ENCODE data around the gene C2orf76.

Gene C2orf76

DNA sequence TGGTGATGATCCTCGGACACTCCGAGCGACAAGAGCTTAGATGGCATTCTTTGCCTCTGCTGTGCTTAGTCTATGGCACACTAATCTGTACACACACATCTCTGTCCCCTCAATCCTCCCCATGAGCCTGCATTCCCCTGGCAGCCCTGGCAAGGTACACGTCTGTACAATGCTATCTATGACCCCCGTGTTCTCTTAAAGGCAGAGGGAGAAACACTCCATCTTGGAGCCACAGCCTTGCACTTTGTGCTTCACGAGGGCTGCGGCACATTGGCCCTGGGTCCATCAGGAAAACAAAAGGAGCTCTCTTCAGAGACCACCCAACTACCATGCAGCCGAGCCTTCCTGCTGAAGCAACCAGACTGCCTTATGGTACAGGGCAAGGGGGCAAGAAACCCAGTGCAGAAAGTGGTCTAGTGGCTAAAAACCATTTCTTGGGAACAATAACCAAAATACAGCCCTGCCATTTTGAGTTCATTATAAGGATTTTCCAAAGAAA lies 100.5 kb downstream of the C2orf76 start:
- no peak for DNase-seq

DNA sequence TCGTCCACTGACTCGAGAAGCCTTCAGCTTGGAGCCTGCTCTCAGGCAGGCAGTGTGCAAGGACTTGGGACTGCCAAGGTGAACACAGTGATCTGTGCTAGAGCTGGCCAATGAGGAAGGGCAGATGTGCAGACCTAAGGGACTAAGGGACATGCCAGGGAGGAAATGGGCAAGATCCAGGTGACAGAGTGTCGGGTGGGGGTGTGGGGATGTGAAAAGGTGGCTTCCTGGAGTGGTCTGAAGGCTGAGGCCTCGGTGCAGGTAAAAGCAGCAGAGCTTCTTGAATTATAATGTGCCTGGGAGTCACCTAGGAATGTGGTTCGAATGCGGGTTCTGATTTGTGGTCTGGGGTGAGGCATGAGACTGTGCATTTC lies 101.0 kb downstream of the C2orf76 start:
- DNase-seq = no peak

DNA sequence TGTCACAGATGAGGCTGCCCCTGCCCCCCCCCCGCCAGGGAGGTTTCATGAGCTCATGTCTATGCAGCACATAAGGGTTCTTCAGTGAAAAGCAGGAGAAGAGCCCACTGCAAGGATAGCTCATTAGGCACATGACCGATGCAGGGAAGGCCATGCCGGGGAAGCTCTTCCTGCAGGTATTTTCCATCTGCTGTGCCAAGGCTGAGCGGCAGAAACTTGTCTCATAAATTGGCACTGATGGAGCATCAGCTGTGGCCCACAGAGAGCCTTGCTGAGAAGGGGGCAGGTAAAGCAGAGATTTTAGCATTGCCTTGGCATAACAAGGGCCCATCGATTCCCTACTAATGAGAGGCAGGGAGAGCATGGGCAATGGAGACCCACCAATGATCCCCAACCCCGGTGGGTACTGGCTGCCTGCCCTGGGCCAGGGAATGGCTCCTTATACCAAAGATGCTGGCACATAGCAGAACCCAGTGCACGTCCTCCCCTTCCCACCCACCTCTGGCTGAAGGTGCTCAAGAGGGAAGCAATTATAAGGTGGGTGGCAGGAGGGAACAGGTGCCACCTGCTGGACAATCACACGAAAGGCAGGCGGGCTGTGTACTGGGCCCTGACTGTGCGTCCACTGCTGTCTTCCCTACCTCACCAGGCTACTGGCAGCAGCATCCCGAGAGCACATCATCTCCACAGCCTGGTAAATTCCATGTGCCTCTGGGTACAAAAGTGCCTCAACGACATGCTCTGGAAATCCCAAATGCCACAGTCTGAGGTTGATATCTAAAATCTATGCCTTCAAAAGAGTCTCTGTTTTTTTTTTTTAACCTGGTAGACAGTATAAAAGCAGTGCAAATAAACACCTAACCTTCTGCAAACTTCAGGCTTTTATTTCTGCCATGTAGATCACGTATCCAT lies 101.6 kb downstream of the C2orf76 start:
- DNase-seq = peak in 6 of 56 donors; percentile 5 to 35 (median 24)

DNA sequence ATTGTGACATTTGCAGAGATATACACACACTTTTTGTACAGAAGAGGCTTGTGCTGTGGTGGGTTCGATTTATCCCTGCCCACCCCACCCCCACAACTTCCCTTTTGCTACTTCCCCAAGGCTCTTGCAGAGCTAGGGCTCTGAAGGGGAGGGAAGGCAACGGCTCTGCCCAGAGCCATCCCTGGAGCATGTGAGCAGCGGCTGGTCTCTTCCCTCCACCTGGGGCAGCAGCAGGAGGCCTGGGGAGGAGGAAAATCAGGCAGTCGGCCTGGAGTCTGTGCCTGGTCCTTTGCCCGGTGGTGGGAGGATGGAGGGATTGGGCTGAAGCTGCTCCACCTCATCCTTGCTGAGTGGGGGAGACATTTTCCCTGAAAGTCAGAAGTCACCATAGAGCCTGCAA lies 103.0 kb downstream of the C2orf76 start:
- peak in 5 of 56 donors; percentile 5 to 49 (median 14) for DNase-seq

DNA sequence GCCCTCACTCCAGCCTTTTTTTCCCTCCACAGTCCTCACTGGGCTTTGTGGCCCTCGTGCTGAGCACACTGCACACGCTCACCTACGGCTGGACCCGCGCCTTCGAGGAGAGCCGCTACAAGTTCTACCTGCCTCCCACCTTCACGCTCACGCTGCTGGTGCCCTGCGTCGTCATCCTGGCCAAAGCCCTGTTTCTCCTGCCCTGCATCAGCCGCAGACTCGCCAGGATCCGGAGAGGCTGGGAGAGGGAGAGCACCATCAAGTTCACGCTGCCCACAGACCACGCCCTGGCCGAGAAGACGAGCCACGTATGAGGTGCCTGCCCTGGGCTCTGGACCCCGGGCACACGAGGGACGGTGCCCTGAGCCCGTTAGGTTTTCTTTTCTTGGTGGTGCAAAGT lies 103.6 kb downstream of the C2orf76 start:
- DNase-seq = no peak

DNA sequence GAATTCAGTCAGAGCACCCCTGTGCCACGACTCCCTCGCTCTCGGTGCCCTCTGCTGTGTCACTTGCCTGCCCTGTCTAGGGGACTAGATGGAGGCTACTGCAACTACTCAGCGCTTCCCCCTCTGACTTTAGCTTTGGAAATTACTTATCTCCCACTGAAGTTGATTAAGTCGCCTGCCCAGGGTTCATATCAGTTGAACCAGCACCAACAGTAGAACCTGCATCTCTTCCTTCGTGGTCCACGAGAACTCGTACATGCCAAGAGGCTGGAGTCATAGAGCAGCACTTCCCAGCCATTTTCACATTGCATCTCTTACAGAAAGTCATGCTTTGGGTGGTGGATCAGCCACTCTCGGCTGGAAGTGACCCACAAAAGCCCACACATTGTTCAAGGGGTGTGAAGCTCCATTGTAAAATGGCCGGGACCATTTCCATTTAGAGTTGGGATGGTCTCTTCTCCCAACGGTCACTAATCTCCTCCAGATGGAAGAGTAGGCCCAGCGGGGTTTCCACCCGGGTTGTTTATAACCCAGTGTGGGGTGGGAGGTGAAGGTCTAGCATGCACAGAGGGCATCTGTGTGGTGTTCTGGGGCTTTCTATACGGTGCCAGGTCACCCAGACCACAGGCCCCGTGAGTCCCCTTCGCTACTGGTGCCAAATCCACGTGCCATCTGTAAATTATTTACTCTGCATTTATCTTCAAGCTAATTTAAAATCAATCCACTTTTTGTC lies 105.0 kb downstream of the C2orf76 start:
- no peak for DNase-seq

DNA sequence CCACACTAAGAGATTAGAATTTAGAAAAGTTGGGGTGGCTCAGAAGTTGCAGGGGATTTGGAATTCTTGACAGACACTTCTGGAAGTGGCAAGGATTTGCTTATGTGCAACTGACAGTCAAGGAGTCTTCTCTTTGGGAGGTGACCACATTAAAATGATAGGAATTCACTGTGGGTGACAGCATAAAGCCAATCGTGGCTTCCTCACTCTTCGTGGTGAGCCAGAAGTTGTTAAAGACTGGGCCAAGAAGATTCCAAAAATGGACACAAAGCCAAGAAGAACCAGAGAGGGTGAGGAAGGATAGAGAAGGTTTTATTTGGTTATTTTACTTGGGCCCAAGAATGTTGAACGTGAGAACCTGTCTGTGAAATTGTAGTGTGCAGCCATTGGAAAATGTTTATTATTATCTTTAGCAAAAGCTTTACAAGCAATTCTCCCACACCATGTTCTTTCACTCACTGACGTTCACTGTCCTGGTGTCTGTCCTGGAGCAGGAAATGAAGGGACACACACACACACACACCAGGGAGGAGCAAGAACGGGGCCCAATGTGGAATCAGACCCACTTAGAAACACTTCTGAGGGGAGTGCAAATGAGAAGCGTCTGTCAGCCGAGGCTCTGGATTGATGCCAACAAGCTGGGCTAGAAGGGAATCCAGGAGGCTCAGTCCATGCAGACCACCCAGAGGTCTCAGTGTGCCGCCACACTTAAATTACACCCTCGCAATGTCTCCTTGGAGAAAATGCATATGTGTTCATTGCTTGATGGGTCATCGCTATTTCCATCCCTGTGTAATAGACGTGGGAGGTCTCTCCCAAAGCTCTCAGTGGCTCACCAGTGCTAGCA lies 105.8 kb downstream of the C2orf76 start:
- DNase-seq = no peak

DNA sequence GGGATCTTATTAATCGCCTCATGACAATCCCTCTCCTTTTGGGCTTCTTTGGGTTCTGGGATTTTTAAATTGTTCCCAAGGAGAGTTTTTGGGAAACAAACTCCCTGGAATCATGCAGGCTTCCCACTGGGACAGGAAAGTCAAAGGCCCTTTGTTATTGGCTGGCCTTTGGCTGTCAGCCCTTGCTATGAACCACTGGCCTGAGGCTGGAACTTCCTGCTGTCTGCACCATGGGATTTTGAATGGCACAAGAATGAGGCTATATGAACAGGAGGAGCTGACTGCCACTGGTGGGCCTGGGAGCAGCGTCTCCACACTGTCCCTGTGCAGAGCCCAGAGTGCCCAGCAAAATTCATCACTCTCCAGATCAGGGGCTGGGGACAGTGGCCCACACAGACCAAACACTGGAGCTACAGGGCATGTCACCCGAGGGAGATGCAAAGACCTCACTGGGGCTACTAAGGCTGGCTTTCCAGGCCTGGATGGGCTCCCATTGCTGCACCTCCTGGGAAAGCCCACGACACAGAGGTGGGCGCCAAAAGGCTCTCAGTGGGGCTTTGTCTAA lies 107.3 kb downstream of the C2orf76 start:
- DNase-seq = peak in 20 of 56 donors; percentile 14 to 51 (median 34)

DNA sequence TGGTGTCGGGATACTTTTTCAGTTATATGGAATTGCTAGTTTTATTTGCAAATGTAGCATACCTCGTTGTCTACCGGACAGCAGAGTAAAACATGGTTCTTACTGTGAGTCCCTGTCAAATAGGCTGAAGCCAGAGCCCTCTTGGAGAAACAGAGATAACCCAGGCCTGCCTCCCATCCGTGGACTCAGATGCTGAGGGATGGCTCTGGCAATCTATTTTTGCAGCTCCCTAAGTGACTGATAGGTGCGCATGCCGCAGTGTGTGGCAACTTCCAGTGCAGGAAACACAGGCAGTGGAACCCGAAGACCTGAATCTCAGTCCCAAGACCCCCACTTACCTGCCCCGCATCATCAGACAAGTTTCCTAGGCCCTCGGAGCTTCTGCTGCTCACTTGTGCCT lies 109.4 kb downstream of the C2orf76 start:
- no peak for DNase-seq

DNA sequence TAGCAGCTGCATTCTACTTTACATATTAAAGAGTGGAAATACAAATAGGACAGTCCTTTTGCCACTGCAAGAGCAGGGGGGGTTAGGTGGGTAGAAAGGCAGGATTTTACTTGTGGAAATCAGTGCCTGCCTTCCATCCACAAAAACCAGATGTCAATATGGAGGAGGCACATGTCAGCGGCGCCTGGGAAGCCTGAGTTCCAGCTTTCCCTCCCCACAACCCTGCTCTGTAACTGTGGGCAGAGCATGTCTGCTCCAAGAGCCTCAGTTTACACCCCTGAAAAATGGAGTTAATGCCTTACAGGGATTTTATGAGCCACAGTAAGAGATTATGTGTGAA lies 110.1 kb downstream of the C2orf76 start:
- no peak for DNase-seq

DNA sequence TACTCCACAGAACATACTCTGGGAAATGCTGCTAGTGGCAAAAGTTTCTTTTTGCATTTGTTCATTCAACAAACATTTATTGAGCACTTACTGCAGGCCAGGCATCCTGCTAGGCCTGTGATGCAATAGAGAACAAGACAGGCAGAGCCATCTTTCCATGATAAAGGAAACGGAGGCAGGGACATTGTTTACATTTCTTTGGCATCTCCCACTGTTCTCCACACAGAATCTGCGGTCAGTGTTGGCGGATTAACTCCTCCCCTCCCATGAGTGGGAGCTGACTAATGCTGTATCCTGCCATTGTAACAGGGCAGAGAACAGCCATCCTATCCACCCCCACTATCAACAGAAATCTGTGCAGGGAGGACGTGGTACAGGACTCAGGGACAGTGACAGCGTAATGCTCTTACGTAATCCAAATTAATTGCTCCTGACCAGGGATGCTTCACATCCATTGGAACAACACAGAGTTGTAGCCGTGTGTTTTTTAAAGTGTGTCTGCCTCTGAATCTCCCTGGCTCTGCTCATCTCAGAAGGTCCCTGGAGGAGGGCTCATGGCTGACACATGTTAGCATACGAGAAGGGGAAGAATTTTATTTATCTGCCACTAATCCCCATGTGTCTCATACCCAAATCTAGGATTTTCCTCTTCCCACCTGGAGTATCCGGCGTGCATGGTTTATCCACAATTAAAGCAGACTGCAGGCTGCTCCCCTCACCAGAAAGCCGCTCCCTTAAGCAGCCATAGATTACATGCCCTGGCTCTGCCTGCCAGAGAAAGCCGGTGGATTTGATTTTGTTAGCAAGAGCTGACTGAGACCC lies 110.7 kb downstream of the C2orf76 start:
- no peak for DNase-seq

DNA sequence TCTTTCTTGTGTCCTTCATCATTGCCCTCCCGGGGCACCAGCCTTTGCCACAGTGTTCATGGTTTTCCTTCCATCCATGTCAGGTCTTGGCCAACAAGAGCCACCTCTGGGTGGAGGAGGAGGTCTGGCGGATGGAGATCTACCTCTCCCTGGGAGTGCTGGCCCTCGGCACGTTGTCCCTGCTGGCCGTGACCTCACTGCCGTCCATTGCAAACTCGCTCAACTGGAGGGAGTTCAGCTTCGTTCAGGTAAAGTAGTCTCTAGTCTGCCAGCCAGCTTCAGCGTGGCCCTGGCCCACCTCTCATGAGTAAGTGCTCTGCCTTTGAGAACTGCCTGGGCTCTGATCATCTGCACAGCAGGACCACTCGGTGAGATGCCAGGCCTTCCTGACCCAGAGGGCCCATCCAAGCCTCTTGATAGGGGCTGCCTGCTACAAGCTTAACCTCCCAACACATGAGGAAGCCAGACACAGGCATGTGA lies 112.0 kb downstream of the C2orf76 start:
- DNase-seq = no peak

DNA sequence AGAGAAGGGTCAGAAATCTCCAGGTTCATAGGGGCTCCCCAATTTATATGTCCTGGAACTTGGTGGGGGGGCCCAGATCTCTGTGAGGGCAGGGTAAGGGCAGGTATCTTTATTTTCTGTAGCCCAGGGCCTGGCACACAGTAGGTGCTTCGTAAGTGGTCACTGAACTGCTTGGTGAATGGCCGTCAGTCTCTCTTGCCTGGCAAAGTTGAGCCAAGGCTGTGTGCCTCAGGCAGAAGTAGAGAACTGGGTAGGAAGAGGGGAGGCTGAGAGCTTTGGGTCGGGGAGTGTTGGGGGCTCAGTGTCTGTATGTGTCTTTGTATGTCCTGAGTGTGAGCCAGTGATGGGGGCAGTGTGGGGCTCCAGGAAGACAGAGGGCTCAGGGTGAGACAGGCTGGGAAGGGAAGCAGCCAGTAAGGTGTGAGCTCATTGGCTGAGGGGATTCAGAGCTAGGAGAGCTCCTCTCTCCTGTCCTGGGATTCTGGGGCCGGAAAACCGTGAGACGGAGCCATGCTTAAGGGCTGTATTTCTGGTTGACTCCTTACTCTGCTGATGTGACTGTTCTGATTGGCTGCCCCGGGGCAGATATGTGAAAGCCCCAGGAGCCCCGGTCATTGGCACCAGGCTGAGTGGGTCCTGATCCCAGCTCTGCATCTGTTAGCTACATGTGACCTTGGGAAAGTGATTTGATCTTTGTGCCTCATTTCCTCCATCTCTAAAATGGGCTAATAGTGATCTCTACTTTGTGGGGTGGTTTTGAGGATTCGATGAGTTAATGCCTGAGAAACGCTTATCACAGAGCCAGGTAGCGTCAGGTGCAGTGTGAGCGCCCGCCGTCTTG lies 112.7 kb downstream of the C2orf76 start:
- DNase-seq = no peak

DNA sequence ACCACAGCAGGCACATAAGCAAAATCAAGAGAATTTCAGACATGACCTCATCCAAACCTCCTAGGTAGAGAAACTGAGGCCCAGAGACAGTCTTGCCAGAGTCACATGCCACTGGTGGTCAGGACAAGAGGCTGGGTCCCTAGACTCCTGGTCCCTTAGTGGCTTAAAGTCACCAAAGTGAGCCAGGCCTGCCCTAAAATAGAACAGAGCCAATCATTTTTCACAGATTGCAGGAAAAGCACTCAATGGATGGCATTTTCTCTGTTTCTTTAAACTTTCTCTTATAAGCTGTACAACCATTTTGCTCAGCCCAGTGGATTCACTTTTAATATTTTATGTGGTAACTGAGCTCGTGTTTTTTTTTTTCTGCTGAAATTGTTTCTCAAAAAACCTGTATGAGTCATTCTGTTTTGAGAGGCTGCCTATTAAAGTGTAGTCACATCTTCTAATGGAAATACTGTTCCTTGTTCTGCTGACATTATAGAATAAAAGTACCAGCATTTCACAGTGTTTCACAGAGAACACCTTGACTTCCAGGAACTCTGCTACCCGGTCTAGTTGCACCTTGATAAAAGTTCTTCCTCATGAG lies 113.4 kb downstream of the C2orf76 start:
- no peak for DNase-seq

All from nucleus accumbens (tissue), 56 donors.